ENCODE results near the gene ACTN1.

GRCh38 chr14:68978172-68978911 is 760 bp downstream of the ACTN1 start:
- TF ChIP-seq JUND (IDR thresholded peaks at IDR 0.05): no peak
- TF ChIP-seq CHD2 (IDR thresholded peaks at IDR 0.05; ENCODE audit: low read length, partially characterized antibody): no peak
- TF ChIP-seq, protein P1, sequence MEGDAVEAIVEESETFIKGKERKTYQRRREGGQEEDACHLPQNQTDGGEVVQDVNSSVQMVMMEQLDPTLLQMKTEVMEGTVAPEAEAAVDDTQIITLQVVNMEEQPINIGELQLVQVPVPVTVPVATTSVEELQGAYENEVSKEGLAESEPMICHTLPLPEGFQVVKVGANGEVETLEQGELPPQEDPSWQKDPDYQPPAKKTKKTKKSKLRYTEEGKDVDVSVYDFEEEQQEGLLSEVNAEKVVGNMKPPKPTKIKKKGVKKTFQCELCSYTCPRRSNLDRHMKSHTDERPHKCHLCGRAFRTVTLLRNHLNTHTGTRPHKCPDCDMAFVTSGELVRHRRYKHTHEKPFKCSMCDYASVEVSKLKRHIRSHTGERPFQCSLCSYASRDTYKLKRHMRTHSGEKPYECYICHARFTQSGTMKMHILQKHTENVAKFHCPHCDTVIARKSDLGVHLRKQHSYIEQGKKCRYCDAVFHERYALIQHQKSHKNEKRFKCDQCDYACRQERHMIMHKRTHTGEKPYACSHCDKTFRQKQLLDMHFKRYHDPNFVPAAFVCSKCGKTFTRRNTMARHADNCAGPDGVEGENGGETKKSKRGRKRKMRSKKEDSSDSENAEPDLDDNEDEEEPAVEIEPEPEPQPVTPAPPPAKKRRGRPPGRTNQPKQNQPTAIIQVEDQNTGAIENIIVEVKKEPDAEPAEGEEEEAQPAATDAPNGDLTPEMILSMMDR (IDR thresholded peaks at IDR 0.05): no peak
- 0 out of 2 replicates have a peak, but pooled peaks have one; percentile 10 for TF ChIP-seq FOXM1 (IDR thresholded peaks at IDR 0.05; ENCODE audit: low read depth)
- TF ChIP-seq YY1 (IDR thresholded peaks at IDR 0.05; ENCODE audit: low read depth): no peak; the same call in 1 of the 2 replicates
- TF ChIP-seq TCF12 (IDR thresholded peaks at IDR 0.05): no peak
